ENCODE measurements around the gene ICE2. TPM values are rescaled to one million over a fixed set of nuclear protein-coding genes. Genes with fewer than 3 reads are reported as not detected.

ICE2 gene
- total RNA-seq, 2 donors from 2014 or later, result 29.2 to 31.7 TPM

GRCh38 chr15:60396958-60397771 is 81.8 kb downstream of the ICE2 start:
- ATAC-seq (peak; percentile 52), DNase-seq (peak; percentile 84 to 88)
- intact Hi-C loops (cut with DNase I, micrococcal nuclease), result no loop called here

GRCh38 chr15:60396560-60396957 is 82.4 kb downstream of the ICE2 start:
- DNase-seq, result peak in 1 of 2 donors; percentile 39
- no peak for ATAC-seq
- intact Hi-C loops (cut with DNase I, micrococcal nuclease), result no loop called here

- ATAC-seq (no peak), DNase-seq (no peak)
Measured at GRCh38 chr15:60396100-60396499, 82.8 kb downstream of the ICE2 start.

GRCh38 chr15:60395276-60396011 is 83.5 kb downstream of the ICE2 start:
- ATAC-seq (no peak), DNase-seq (no peak)
- intact Hi-C loops (cut with DNase I, micrococcal nuclease), result no loop called here

More at GRCh38 chr15:60396100-60396499, 82.8 kb downstream of the ICE2 start:
- intact Hi-C loops (cut with DNase I, micrococcal nuclease), result no loop called here

DNA sequence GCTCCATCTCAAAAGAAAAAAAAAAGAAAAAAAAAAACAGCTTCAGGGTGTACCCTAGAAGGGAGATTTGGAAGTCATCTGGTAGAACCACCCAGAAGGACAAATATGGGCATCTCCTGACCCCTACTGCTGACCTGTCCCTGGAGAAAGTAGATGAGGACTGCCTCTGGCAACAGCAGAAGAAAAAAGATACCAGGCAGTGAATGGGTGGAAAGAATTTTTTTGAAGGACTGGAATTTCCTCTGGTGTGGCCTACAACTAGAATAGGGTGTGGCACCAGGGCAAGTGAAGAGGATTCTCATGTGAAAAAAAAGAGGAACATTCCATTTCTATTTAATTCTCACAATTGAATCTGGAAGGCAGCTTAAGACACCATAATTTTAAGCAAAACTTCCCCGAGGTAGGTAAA is 84.2 kb downstream of the ICE2 start:
- DNase-seq (no peak), ATAC-seq (no peak)
- intact Hi-C loops (cut with DNase I, micrococcal nuclease), result no loop called here

GRCh38 chr15:60392986-60393790 is 85.8 kb downstream of the ICE2 start:
- peak; percentile 24 for ATAC-seq
- DNase-seq, result peak; percentile 59 to 79

DNA sequence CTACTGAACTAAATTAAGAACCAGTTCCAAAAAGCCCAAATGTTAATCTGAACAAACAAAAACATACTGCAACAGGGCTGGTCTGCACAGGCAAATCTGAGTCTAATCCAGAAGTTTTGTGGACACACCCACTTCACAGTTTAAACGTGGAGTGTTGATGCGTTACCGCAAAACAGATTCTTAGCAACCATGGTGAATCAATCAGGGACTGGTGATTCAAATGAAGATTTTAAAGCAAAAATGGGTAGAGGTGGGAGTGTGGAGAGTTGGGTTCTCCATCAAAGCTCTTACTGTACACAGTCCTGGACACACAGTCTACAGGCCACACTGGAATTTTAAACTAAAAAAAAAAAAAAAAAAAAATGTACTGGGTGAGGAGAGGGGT is 86.3 kb downstream of the ICE2 start:
- ATAC-seq (no peak), DNase-seq (no peak)
- intact Hi-C loops (cut with DNase I, micrococcal nuclease), result no loop called here

More at GRCh38 chr15:60392986-60393790, 85.8 kb downstream of the ICE2 start:
- intact Hi-C loops (cut with DNase I, micrococcal nuclease), result no loop called here

DNA sequence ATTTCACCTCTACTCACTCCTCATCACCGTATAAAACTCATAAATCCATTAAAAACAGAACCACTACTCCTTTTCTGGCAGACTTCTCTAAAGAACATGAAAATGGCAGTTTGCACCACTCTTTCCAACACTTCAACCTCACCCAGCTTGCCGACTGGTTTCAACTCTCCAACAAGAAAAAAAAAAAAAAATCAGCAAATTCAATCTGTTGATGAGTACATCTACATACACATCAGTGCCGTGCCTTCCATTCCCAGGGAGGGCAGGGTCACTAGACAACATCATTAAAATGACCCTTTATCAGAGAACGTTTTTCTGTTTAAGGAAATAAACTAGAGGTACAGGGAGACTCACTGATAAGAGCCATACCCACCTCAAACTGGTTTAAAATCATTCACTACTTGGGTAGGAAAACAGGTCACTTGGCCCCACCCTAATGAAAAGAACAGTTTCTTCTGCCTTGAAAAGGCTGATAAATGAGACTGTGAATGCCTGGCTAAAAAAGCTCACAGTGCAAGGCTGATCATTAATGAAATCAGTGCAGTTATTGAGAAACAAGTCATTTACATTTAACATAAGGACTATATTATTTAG is 87.1 kb downstream of the ICE2 start:
- intact Hi-C loops (cut with DNase I, micrococcal nuclease), result no loop called here
- ATAC-seq (no peak), DNase-seq (no peak)

- DNase-seq (peak; percentile 36 to 76), ATAC-seq (peak; percentile 58)
- intact Hi-C loops (cut with DNase I, micrococcal nuclease), result no loop called here
Measured at GRCh38 chr15:60390871-60391501, 88.0 kb downstream of the ICE2 start.

DNA sequence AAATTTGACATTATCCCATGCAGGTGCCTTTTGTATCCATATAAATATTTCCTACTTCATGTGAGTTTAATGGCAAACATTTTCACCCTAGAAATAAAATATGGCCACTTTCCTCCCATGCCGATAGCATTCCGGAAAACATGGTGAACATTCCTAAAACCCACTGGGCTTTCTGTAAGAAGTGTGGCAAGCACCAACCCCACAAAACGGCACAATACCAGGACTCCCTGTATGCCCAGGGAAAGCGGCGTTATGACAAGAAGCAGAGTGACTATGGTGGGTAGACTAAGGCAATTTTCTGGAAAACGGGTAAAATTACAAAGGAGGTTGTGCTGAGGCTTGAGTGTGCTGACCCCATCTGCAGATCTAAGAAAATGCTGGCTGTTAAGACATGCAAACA is 88.7 kb downstream of the ICE2 start:
- intact Hi-C loops (cut with DNase I, micrococcal nuclease), result no loop called here
- DNase-seq, result no peak
- ATAC-seq, result no peak

DNA sequence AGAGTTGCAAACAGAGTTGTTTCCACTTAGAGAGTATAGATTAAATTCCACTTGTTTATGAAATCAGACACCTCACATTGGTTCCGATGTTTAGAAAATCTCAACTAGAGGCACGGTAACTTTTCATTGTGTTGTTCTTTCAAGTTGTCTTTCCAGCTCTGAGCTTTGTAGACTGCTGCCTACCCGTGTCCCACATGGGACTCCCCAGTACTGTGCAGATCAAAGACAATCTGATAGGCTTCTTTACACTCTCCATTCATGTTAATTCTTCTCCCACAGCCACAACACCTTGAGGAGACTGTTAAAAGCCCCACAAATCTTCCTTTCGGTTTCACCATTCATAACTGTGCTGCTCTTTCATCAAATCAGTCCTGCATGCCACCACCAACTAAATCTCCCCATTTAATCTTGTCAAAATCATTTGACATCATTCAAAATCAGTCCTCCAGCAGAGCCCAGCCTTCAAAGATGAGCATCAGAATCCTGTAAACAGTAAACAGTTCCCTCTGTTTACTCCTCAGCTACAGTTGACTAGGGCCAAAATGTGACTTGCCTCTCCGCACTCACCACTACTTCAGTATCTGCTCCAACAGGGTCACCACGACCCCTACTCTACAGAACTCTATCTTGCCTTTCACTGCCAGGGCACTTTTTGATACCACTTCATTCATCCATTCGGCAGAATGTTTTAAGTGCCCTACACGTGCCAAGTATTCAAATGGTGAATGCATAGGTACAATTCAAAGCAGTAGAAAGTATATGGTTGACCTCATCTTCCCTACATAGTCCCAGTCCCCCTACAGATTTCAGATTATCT is 89.5 kb downstream of the ICE2 start:
- intact Hi-C loops (cut with DNase I, micrococcal nuclease), result no loop called here
- DNase-seq (no peak), ATAC-seq (no peak)

GRCh38 chr15:60387321-60387720 is 91.6 kb downstream of the ICE2 start:
- ATAC-seq (no peak), DNase-seq (no peak)
- intact Hi-C loops (cut with DNase I, micrococcal nuclease), result no loop called here

DNA sequence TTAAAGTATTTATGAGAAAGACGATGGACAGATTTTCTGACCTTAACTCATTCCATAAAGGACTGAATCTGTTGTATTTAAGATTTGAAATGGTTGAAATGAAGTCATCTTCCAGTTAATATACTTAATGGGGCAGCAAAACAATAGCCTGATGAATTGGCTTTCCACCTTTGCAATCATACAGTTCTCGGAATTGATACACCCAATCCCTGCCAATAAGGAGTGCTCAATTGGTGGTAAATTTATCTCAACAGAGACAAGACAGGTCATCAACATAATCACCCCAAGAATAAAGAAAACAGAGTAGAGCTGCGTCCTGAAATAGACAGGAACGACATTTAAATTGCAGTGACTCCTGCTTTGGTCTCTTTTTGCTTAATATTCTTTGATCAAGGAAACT is 92.3 kb downstream of the ICE2 start:
- ATAC-seq (no peak), DNase-seq (no peak)
- intact Hi-C loops (cut with DNase I, micrococcal nuclease), result no loop called here

DNA sequence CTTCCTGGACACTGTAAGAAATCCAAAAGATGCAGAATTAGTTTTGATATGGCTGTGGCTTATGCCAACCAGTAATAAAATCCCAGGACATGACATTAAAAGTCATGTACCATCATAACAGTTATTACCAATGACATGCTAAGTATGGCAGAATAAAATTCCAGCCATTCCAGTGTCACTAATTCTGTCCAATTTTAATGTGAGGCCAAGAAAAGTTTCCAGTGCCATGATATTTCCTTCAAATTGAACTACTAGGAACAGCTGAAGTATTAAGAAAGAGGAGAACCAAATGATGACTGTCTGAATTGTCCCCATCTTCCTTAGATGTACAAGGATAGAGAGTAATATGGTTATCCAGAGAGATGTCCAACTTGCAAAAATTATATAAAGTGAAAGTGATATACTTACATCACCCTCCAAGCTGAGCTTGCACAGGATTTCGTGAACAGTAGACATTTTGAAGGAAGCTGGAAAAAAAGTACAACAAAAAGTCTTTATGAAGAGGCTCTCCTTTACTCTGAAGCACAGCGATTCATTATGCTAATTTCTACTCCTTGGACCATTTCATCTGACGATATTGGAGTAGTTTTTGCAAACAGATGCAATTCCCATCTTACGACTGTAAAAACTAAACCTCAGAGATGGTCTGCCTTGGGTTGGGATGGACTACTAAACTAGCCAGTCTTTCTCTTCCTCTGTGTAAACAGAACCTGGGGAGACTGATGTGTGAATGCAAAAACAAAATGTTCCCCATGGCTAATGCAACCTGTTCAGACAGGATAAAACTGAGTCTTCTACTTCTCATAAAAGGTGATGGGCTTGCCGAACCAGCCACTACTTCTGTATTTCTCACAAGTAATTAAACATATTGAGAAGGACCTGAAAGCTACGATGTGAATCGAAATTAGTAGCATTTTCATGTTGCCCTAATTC is 93.1 kb downstream of the ICE2 start:
- intact Hi-C loops (cut with DNase I, micrococcal nuclease), result no loop called here

DNA sequence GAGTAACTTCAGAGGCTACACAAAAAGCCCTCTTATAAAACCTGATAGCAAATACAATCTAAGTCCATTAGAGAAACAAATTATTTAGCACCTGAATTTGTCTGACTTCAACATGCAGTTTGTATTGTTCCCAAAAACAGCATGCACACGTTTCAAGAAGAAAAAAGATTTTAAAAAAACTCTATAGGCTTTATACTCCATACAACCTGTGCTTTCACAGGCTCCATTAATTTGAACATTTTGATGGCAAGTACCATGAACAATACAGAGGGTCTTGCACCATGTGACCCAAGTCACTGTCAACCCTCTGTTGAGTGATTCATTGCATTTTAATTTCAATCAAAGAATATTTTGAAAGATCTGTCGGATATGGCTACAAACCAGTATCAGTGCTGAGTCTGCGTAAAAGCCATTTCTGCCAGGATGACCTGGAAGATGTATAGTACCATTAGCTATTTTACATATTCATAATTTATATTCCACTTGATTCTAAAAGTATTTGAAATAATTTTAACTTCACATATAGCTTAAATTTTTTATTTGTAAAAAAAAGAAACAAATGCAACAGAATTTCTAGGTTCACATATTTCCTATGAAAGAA is 94.3 kb downstream of the ICE2 start:
- DNase-seq, result no peak
- intact Hi-C loops (cut with DNase I, micrococcal nuclease), result no loop called here

More for the DNA sequence above, 93.1 kb downstream of the ICE2 start:
- DNase-seq (no peak), ATAC-seq (no peak)

GRCh38 chr15:60384053-60384452 is 94.9 kb downstream of the ICE2 start:
- ATAC-seq (no peak), DNase-seq (no peak)
- intact Hi-C loops (cut with DNase I, micrococcal nuclease), result no loop called here

More for the DNA sequence above, 94.3 kb downstream of the ICE2 start:
- no peak for ATAC-seq

Measured in left colon (tissue), 2 donors.